ENCODE results near the gene B4GALNT1.
"Not testable (repeated sequence)": the region's sequence is repeated elsewhere in the genome, so short reads cannot be mapped to it uniquely, and the experiment has no call there.

The B4GALNT1 gene

DNA sequence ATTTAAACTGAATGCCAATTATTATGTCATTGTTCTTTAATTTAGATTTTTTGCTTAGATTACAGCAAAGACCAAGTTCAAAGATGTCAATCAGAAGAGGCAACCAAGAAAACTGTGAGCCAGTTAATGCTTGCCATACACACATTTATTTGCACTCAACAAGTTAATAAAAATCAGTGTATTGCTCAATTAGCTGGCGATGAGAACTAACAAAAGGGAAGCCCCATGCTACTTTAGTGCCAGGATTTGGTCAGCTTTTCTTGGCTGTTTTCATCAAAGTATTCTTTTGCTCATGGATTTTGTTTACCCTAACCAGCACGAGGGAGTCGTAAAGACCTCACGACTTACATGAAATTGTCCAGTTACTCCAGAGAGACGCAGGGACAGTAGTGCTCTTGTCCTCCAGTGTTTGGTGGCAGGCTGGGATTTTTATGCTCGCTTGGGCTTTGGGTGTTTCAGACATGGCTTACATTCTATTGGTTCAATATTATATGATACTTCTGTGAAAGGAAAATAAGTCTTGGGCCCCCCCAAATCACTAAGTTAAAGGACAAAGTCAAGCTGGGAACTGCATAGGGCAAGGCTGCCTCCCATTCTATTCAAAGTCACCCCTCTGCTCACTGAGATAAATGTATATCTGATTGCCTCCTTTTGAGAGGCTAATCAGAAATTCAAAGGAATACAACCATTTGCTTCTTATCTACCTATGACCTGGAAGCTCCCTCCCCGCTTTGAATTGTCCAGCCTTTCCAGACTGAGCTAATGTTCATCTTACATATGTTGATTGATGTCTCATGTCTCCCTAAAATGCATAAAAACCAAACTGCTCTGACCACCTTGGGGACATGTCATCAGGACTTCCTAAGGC is 7.4 kb upstream of the B4GALNT1 start:
- H3K4me3 ChIP-seq (ENCODE audit: low read depth, low read length): no peak overlapping the region
- no peak for DNase-seq (ENCODE audit: low read depth)

- H3K4me3 ChIP-seq (ENCODE audit: low read depth, low read length): no peak overlapping the region
- no peak for DNase-seq (ENCODE audit: low read depth)
These were observed 5.1 kb upstream of the B4GALNT1 start for GRCh38 chr12:57638096-57638495.

DNA sequence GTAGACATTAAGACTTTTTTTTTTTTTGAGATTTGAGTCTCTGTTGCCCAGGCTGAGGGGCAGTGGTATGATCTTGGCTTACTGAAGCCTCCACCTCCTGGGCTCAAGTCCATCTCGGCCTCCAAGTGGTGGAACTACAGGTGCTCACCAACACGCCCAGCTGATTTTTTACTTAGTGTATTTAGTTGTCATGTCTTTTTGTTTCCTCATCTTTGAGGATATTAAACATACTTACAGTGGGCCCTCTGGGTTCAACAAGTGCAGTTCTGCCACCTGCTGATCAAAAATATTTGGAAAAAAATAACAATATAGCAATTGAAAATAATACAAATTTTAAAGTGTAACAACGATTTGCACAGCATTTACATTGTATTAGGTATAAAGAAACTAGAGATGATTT is 4.4 kb upstream of the B4GALNT1 start:
- no peak overlapping the region for H3K4me3 ChIP-seq (ENCODE audit: low read depth, low read length)
- DNase-seq (ENCODE audit: low read depth): no peak

- DNase-seq (ENCODE audit: low read depth); H3K4me3 ChIP-seq (ENCODE audit: low read depth, low read length): not testable (repeated sequence)
These were observed 3.7 kb upstream of the B4GALNT1 start for GRCh38 chr12:57636731-57637130.

- no peak for DNase-seq (ENCODE audit: low read depth)
- H3K4me3 ChIP-seq (ENCODE audit: low read depth, low read length): peak overlapping the region; percentile 54
These were observed 686 bp downstream of the B4GALNT1 start for GRCh38 chr12:57632073-57632957.

DNA sequence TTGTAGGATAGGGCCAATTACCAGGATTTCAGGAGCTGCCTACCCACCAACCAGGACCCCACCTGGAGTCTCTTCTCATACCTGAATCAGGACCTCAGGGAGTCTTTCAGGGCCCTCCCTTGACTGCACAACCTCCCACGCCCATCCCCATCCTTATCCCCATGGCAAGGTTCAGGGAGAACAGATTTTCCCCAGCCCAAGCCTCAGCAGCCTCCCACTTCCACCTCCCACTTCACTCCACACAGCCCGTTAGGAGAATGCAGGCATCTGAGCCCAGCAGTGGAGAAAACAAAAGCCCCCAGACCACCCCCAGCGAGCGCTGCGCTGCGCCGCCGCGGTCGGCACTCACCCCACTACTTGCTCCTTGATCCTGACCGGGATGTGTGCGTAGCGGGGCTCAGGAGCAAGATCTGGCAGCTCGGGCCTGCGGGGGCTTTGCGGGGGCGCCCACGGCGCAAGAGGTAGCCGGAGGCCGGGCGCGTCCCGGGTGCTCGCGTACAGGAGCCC is 1.4 kb downstream of the B4GALNT1 start:
- DNase-seq (ENCODE audit: low read depth): no peak
- H3K4me3 ChIP-seq (ENCODE audit: low read depth, low read length): no peak overlapping the region

GRCh38 chr12:57630891-57631433 is 2.0 kb downstream of the B4GALNT1 start:
- DNase-seq (ENCODE audit: low read depth): no peak
- H3K4me3 ChIP-seq (ENCODE audit: low read depth, low read length): no peak overlapping the region

GRCh38 chr12:57629897-57630471 is 3.0 kb downstream of the B4GALNT1 start:
- no peak overlapping the region for H3K4me3 ChIP-seq (ENCODE audit: low read depth, low read length)
- DNase-seq (ENCODE audit: low read depth): no peak

GRCh38 chr12:57628280-57629191 is 4.5 kb downstream of the B4GALNT1 start:
- no peak for DNase-seq (ENCODE audit: low read depth)
- no peak overlapping the region for H3K4me3 ChIP-seq (ENCODE audit: low read depth, low read length)

- no peak overlapping the region for H3K4me3 ChIP-seq (ENCODE audit: low read depth, low read length)
- DNase-seq (ENCODE audit: low read depth): no peak
These were observed 5.3 kb downstream of the B4GALNT1 start for GRCh38 chr12:57627501-57628279.

GRCh38 chr12:57626921-57627445 is 6.0 kb downstream of the B4GALNT1 start:
- H3K4me3 ChIP-seq (ENCODE audit: low read depth, low read length): no peak overlapping the region
- DNase-seq (ENCODE audit: low read depth): no peak

GRCh38 chr12:57626111-57626920 is 6.7 kb downstream of the B4GALNT1 start:
- H3K4me3 ChIP-seq (ENCODE audit: low read depth, low read length): no peak overlapping the region
- no peak for DNase-seq (ENCODE audit: low read depth)

GRCh38 chr12:57625261-57626032 is 7.6 kb downstream of the B4GALNT1 start:
- DNase-seq (ENCODE audit: low read depth): no peak
- H3K4me3 ChIP-seq (ENCODE audit: low read depth, low read length): no peak overlapping the region

DNA sequence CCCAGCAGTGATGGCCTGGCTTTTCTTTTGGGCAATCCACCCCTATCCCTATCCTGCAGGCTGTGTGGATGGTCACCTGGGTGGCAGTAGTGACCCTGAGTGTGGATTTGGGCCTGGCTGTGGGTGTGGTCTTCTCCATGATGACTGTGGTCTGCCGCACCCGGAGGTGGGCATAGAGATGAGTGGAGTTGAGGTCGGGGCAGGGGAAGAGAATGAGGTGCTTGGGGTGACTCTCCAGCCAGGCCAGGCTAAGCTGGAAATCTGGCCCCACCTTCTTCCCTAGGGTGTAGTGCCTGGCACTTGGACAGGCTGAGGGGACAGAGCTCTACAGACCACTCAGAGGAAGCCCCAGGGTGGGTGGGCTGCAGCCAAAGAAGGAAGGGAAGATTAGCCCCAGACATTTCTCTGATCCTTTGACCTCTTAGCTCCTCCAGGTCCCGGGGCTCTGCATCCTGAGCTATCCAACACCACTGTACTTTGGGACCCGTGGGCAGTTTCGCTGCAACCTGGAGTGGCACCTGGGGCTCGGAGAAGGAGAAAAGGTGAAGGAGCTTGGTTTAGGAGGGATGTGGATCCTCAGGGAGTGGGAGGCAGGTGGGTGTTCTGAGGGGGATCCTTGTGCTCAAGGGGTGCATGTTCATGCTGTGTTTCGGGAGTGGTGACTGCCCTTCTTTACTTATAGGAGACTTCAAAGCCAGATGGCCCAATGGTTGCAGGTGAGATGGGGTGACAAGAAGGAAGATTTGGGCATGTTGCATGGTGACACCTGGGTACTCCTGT is 8.4 kb downstream of the B4GALNT1 start:
- no peak for DNase-seq (ENCODE audit: low read depth)
- no peak overlapping the region for H3K4me3 ChIP-seq (ENCODE audit: low read depth, low read length)

DNA sequence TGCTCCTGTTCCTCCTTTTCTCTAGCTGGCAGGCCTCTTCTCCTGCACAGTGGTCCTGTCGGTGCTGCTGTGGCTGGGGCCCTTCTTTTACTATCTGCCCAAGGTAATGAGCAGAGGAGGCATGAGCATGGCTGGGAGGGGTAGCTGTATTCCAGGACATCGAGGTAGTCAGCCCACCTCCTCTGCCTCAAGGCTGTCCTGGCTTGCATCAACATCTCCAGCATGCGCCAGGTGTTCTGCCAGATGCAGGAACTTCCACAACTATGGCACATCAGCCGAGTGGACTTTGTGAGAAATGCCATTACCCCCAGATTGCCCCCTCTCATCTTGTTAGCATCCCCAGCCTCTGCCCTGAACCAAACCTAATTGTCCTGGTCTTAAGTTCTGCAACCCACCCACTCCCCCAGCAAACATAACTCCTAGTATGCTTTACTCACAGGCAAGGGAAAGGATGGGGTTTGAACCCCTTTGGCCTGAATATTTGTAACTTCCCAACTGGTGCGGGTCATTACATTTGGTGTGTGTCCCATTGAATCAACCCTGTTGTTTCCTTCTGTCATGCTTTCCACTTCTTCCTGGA is 9.1 kb downstream of the B4GALNT1 start:
- no peak overlapping the region for H3K4me3 ChIP-seq (ENCODE audit: low read depth, low read length)
- DNase-seq (ENCODE audit: low read depth): no peak
